GM21381 (cell line): ENCODE results near the gene TAS1R2.

Experiments used
- ATAC-seq: cut with Tn5 transposase; IDR thresholded peaks from one replicate; pipeline ENCODE4 v1.9.1; 2021; ENCODE audit warnings: mild to moderate bottlenecking, moderate library complexity; ENCODE audit not compliant: unreplicated experiment

TAS1R2 gene

GRCh38 chr1:18803151-18803791, 56.2 kb downstream of the TAS1R2 start:
- no peak for ATAC-seq

DNA sequence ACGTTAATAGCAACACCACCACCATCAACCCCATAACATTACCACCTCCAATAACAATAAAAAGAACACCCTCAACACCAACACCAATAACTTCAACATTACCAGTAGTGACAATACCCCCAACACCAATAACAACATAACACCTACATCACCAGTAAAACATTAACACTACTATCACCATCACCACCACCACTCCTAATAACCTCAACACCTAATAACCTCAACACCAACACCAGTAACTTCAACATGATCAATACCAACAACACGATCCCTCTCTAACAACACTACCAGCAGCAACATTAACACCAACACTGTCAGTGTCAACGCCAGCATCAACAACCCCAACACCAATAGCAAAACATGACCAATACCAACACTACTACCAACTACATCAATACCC, 57.2 kb downstream of the TAS1R2 start:
- ATAC-seq, result no peak

GRCh38 chr1:18800258-18800657, 59.2 kb downstream of the TAS1R2 start:
- ATAC-seq, result no peak

- no peak for ATAC-seq
Measured at GRCh38 chr1:18799454-18799853, 60.0 kb downstream of the TAS1R2 start.

DNA sequence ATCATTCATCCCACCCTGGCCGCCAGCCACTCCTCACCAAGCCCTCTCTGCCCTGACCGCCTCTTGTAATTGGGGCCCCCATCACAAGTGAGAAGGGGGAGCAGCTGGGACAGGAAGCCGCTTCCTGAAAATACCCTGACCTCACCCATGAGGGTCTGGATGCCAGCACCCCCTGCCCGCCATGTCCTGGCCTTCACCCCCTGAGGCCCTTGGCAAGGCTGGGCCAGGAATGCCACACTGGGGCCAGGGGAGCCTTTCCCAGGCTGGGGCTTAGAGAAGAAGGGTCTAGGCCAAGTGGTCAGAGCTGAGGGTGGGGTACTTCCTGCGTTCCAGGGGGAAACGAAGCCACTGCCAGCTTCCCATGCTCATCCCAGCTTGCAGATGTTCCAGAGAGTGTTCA, 60.5 kb downstream of the TAS1R2 start:
- no peak for ATAC-seq

- no peak for ATAC-seq
Measured at GRCh38 chr1:18798533-18798932, 60.9 kb downstream of the TAS1R2 start.

DNA sequence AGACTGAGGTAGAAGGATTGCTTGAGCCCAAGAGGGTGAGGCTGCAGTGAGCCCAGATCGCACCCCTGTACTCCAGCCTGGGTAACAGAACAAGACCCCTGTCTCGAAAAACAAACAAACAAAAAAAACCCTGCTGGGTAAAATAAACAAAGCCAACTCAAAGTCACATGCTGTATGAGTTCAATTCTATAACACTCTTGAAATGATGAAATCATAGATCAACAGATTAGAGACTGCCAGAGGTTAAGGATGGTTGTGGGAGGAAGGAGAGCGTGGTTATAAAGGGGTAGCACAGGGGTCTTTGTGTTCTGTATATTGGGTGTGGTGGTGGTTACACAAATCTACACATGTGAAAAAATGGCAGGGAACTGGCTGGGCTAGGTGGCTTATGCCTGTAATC, 62.5 kb downstream of the TAS1R2 start:
- no peak for ATAC-seq

- no peak for ATAC-seq
Measured at GRCh38 chr1:18795002-18795689, 64.3 kb downstream of the TAS1R2 start.

DNA sequence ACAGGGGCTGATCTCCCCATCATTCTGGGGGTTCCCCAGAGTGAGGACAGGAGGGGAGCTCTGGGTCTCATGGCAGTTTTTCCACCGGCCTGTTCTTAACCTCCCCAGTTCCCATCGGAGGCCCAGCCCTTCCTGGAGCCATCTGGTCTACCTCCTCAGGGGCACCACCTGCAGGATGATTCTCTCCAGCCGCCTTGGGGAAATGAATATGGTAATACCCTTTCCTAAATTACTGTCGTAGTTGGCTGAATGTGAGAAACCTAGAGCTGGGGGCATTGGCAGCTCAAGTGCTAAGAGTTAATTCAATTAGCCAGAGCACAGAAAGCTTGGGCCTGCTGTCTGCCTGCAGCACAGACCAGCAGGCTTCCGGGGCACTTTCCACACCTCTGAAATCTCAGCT, 64.9 kb downstream of the TAS1R2 start:
- ATAC-seq, result no peak

DNA sequence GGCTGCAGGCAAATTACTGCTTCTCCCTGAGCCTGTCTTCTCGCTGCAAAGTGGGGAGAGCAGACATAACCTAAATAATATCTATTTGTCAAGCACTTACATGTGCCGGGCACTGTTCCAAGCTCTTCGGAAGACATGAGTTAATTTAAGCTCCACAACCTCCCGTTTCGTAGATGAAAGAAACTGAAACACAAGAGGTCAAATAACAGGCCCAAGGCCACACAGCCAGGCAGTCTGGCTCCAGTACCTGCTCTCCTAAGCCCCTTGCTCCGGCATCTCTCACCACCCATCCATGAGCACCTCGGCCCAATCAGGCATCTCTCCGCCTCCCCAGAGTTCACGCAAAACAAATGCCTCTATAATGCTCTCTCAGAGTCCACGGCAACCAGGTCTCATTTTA, 65.4 kb downstream of the TAS1R2 start:
- ATAC-seq, result no peak

GRCh38 chr1:18793164-18793563, 66.3 kb downstream of the TAS1R2 start:
- ATAC-seq, result no peak

- no peak for ATAC-seq
Measured at GRCh38 chr1:18792747-18793146, 66.7 kb downstream of the TAS1R2 start.
